AG04450 (cell line): ENCODE data around the gene MPHOSPH9. TPM values are rescaled to one million over a fixed set of nuclear protein-coding genes. Genes with fewer than 3 reads are reported as not detected.

Source experiments
- CTCF ChIA-PET: fragments of 300-600, 350-600 bp; formaldehyde crosslinking; extraction: SDS; loops from one replicate; lab custom pipeline; 2022; ENCODE audit warnings: antibody characterized with exemption, inconsistent platforms; lab: Charles Lee
- POLR2A ChIA-PET: fragments of 350-600 bp; formaldehyde crosslinking; extraction: SDS; loops from one replicate; lab custom pipeline; 2021; ENCODE audit warnings: antibody characterized with exemption, inconsistent platforms; lab: Yijun Ruan, JAX
- DNase-seq: peaks from one replicate; pipeline ENCODE4 v3.0.0-alpha.2; 2011; ENCODE audit warnings: low read depth, low spot score
- H3K27ac ChIP-seq: one replicate; pipeline ENCODE4 v1.5.1; 2012; ENCODE audit warnings: low read depth, low read length, control low read depth
- H3K27me3 ChIP-seq: one replicate; pipeline ENCODE4 v1.6.0; 2012; ENCODE audit warnings: low read length; ENCODE audit not compliant: control insufficient read depth, insufficient read depth
- H3K4me3 ChIP-seq: 2 replicates; pipeline ENCODE4 v1.5.1; 2011; ENCODE audit warnings: mild to moderate bottlenecking, low read depth, low read length, control low read depth
- H3K9me3 ChIP-seq: 2 replicates; pipeline ENCODE4 v1.5.1; 2012; ENCODE audit warnings: low read length; ENCODE audit not compliant: control insufficient read depth, insufficient read depth
- polyA plus RNA-seq: library from polyadenylated mRNA; depleted of rRNA; stranded (reverse); fragments of >200 nt; gene quantifications from 2 replicates; pipeline ENCODE4 v1.2.3, GENCODE V29; 2011
- TF ChIP-seq, protein P1 (sequence below): IDR thresholded peaks from 2 replicates; pipeline ENCODE4 v1.5.1; 2011; ENCODE audit warnings: low read depth, low read length, control low read depth, inconsistent platforms

Gene MPHOSPH9
- polyA plus RNA-seq, 1 experiment, result 20.3 TPM

- ChIA-PET POLR2A (interaction anchor here (0.6 to 0.7 kb wide), 2 partner anchors 16 to 32 kb away, joined by 3 to 4 read pairs; partner anchors contain the start of genes MPHOSPH9 and MTRFR), CTCF (no interaction called here)
Measured at GRCh38 chr12:123200414-123200813, 32.5 kb downstream of the MPHOSPH9 start.

GRCh38 chr12:123199936-123200335 is 33.0 kb downstream of the MPHOSPH9 start:
- Histone ChIP-seq H3K9me3 (no peaks in the 10 kb centered on the region), H3K27me3 (no peaks in the 10 kb centered on the region), H3K4me3 (no peak overlapping the region), H3K27ac (no peak overlapping the region)
- CTCF ChIA-PET, result interaction anchor here (0.7 kb wide), 1 partner anchor 139 kb away, joined by 3 read pairs; no protein-coding TSS in a partner anchor
- TF ChIP-seq, protein P1, sequence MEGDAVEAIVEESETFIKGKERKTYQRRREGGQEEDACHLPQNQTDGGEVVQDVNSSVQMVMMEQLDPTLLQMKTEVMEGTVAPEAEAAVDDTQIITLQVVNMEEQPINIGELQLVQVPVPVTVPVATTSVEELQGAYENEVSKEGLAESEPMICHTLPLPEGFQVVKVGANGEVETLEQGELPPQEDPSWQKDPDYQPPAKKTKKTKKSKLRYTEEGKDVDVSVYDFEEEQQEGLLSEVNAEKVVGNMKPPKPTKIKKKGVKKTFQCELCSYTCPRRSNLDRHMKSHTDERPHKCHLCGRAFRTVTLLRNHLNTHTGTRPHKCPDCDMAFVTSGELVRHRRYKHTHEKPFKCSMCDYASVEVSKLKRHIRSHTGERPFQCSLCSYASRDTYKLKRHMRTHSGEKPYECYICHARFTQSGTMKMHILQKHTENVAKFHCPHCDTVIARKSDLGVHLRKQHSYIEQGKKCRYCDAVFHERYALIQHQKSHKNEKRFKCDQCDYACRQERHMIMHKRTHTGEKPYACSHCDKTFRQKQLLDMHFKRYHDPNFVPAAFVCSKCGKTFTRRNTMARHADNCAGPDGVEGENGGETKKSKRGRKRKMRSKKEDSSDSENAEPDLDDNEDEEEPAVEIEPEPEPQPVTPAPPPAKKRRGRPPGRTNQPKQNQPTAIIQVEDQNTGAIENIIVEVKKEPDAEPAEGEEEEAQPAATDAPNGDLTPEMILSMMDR, result no peak
- POLR2A ChIA-PET, result interaction anchor here (0.6 to 0.7 kb wide), 2 partner anchors 16 to 33 kb away, joined by 3 to 4 read pairs; partner anchors contain the start of genes MPHOSPH9 and MTRFR
- no peak for DNase-seq

More at GRCh38 chr12:123200414-123200813, 32.5 kb downstream of the MPHOSPH9 start:
- H3K27ac ChIP-seq, result no peak overlapping the region
- TF ChIP-seq, protein P1, result no peak
- H3K4me3 ChIP-seq, result no peak overlapping the region
- no peaks in the 10 kb centered on the region for H3K9me3 ChIP-seq
- no peak for DNase-seq
- no peaks in the 10 kb centered on the region for H3K27me3 ChIP-seq

DNA sequence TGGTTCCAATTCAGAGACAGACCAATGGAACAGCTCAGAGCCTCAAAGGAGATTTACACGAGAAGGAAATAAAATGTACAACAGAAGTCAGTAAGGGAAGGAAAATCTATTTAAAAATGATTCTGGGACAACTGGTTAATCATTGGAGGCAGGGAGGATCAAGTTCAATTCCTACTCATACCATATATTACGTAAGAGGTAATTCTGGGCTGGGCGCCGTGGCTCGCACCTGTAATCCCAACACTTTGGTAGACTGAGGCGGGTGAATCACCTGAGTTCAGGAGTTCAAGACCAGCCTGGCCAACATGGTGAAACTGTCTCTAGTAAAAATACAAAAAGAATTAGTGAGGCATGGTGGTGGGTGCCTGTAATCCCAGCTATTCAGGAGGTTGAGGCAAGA is 45.3 kb downstream of the MPHOSPH9 start:
- Histone ChIP-seq H3K27ac (no peak overlapping the region), H3K4me3 (no peak overlapping the region), H3K27me3 (no peaks in the 10 kb centered on the region), H3K9me3 (no peaks in the 10 kb centered on the region)
- TF ChIP-seq, protein P1, result no peak
- ChIA-PET CTCF (no interaction called here), POLR2A (interaction anchor here (0.6 kb wide), 1 partner anchor 19 kb away, joined by 3 read pairs; no protein-coding TSS in a partner anchor)
- DNase-seq, result no peak

GRCh38 chr12:123180171-123180570 is 52.8 kb downstream of the MPHOSPH9 start:
- H3K9me3 ChIP-seq, result no peaks in the 10 kb centered on the region
- H3K27ac ChIP-seq, result no peak overlapping the region
- H3K4me3 ChIP-seq, result no peak overlapping the region
- H3K27me3 ChIP-seq, result no peaks in the 10 kb centered on the region
- DNase-seq, result no peak
- TF ChIP-seq, protein P1, result no peak
- ChIA-PET CTCF (interaction anchor here (0.7 kb wide), 1 partner anchor 58 kb away, joined by 3 read pairs; no protein-coding TSS in a partner anchor), POLR2A (no interaction called here)

- TF ChIP-seq, protein P1, result no peak
- ChIA-PET CTCF (interaction anchor here (0.6 kb wide), 1 partner anchor 129 kb away, joined by 5 read pairs; no protein-coding TSS in a partner anchor), POLR2A (no interaction called here)
- Histone ChIP-seq H3K4me3 (no peak overlapping the region), H3K27me3 (no peaks in the 10 kb centered on the region), H3K9me3 (no peaks in the 10 kb centered on the region), H3K27ac (no peak overlapping the region)
- DNase-seq, result no peak
Measured at GRCh38 chr12:123171967-123172366, 61.0 kb downstream of the MPHOSPH9 start.
